HG03575 (cell line): ENCODE data around the gene PDE4D.

ENCODE experiments used
- ATAC-seq: cut with Tn5 transposase; IDR thresholded peaks from one replicate; pipeline ENCODE4 v1.9.1; 2021; ENCODE audit not compliant: unreplicated experiment, insufficient number of reproducible peaks, low FRiP score; ENCODE audit errors: extremely low read depth

PDE4D gene

DNA sequence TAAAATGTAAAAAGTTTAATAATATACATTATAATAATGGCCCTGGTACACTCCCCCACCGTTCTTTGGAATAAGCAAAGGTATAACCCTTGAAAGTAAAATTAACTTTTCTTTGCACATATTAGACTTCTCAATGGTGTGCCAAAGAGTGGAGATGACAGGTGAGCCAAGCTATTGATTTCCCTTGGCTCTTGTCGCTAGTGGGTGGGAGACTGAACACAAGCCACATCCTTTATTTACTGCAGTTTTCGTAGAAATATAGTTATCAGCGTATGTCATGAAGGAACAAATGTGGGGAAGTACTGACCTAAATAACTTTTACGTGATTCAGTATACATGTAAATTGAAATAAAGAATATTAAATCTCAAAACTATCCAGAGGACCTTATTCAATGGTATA, 761.4 kb downstream of the PDE4D start:
- no peak for ATAC-seq

DNA sequence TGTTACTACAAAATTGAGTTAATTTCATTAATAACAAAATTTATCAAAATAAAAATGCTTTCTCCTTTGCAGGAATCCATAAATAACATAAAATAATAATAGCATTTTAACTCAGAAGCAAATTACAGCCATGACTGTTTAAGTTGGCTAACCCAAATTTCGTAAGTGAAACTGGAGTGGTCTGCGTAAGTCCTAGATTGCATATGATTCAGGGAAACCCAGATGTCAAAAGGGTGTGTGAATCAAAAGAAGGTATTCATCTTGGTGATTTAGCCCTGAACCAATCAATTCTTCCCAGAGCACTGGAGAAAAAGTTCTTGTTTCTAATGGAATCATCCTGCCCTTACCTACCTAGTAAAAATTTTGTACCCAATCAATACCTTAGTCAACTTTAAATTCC, 763.1 kb downstream of the PDE4D start:
- no peak for ATAC-seq

DNA sequence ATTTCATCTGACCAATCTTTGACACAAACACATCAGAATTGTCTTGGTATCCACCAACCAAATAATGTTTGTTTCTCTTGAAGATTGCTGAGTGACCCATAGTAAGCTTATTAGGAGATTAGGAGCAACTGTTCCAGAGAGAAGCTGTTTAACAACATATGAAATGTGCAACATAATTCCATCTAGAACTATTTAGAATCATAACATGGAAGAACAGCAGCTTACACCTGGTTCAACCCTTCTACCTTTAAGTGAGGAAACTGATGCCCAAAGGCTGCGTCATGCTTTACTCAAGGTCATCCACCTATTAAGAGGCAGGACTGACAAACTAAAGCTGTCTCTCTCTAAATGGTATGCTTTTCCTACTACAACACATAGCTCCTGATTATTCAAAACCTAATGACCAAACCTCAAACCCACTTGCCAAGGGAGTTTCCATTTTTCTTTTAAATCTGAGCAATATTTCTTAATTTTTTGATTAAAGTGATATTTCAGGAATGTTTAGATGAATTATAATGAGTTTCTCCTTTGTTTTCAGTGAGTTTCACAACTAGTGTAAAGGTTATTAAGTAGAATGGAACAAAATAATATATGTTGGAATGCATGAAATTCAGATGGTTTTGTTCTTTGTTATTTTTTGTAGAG, 764.8 kb downstream of the PDE4D start:
- ATAC-seq: no peak

DNA sequence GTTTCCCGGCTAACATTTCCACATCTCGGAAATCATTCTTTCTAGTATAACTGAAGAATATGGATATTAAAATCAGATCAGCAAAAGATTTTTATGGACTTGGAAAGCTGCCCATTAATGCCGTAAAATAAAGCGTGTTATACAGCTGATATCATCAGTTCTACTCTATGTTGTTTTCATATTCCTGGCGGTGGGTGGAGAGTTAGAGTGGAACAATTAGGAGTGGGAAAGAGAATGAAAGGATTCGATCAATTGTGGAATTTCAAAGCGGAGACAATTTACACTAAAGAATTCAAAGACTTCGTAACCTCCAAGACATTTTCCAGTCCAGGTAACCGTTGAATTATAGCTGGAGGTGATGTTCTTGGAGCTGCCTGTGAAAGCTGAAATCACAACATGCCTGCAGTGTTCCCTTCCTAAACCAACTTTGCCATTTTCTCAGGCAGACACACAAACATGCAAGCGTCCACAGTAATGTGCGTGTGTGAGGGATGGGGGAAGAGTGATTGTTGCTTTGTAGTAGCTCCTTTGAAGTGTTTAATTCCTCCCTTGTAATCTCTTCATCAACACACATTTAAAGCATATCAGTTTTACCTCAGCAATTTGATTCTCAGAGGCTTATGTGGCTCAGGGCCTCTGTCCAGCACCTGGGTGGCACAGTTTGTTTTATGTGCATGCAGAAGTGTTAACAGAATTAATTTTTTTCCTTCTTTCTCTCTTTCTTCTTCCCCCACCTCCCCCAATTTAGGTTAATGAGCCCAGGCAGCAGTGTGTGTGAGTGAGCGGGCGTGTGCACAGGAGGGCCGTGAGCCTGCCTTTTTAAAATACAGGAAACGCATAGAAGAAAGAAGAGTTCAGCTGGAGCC, 766.6 kb downstream of the PDE4D start:
- ATAC-seq: no peak

DNA sequence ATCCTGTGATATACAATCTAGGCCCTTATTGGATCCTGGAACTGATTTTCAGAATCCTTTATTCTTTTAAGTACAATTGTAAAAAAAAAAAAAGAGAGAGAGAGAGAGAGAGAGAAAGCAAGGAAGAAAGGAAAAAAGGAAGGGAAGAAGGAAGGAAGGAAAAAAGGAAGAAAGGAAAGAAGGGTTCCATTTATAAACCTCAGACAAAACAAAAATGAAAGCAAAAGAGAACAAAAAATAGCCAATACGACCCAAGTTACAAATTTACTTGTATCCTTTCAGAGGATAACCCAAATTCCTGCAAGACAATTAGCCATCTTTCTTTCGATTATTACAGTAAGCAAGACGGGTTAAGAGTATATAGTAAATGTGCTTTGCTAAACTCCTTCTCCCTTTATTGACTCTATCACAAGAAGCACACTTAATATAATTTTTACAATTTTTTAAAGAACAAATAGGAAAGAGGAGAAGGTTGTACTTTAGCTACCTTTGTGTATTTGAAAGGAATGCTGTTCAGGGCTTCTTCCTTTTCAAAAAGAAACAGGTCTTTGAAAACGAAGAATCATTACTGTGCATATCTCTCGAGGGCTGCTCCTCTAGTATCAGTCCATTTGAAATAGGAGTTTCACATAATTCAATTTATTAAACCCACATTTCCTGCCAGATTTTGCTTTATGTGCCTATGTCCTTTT, 767.4 kb downstream of the PDE4D start:
- ATAC-seq: no peak

DNA sequence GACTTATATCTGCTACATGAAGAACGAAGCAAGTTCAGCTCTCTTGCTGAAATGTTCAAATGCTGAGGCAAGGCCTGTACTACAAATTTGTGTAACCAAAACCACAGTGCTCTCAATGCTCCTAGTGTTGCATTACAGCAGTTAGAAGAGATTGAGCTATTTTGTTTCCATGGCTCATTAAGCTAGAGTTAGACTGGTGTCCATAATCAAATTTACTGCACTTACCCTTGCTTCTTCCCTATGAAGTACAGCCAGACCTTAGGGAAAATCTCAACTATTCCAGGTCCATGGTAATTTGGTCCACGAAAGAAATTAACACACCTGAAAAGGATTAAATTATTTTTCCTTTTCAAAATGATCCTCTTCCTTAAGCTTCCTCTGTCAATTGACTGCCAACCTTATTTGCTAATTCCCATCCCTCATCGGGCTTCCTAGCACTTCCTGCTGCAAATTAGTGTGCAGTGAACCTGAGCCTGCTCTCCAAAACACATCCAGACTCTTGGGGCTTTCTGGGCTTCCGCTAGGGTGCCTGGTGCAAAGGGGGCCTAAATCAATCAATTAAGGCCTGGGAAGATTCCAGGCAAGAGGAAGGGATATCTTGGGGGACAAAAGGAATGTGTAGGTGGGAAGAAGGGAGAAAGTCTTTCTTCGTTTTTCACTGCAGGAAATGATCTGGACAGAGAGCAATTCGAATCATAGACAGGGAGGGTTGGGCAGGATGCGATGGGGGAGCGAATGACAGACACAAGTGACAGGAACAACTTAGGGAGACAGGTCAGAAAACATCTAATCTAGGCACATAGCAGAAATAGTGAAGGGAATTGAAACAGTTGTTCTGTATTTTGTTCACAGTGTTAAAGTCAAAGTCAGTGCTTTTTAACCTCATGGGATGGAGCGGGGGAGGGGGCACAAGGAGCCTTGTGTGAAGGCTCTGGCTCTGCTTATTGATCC, 768.2 kb downstream of the PDE4D start:
- no peak for ATAC-seq

DNA sequence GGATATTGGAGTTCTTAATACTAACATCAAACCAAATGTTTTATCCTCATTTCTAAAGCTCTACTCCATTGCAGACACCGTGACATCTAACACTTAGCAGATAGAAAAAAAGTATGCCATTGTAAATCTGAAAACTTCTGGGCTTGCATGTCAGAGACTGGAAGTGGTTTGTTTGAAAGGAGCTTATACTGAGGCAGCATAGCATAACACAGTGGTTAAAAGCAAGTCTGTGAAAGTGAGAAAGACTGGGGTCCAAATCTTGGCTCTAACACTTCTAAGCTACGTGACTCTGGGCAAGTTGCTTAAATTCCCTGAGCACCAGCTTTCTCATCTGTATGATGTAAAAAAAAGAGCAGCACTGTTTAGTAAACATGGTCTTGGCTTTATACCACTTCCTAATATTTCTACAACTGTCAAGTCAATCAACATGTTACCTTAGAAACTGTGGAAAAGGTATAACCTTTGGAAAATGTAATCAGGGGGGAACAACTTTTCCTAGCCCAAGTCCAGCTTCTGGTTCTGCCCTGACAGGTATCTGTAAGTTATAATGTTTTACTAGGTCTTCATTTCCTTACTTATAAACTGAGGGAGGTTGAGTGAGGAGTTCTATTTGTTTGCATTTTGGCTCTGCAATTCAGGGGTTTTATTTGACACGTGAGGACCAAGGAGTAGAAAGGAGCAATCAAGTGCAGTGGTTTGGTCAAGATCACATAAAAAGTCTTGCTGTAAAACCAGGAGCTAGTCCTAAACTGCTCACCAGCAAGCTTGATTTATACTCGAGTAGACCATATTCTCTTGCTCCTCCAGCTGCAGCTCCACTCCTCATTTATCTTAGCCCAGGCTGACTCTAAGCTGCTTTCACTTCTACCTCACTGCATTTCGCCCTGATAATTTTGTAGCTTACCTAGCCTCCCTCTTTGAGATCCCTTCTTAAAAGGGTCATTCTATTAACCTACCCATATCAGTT, 769.6 kb downstream of the PDE4D start:
- ATAC-seq: no peak

DNA sequence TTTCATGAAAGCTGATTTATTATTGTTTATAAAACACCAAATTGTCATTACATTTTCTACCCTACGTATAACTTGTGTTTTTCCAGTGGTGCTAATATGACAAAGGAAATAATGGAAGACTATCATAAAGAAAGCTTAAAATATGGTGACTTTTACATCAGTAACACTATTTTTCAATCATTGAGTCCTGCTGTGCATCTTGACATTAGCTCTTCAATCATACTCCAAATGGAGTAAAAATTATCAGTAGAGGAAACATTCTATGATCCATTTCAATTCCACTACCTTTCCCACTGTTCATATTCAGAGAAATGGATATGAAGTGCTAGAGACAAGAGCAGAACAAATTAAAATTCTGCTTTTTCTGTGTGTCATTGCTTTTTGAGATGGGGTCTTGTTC, 774.0 kb downstream of the PDE4D start:
- no peak for ATAC-seq

DNA sequence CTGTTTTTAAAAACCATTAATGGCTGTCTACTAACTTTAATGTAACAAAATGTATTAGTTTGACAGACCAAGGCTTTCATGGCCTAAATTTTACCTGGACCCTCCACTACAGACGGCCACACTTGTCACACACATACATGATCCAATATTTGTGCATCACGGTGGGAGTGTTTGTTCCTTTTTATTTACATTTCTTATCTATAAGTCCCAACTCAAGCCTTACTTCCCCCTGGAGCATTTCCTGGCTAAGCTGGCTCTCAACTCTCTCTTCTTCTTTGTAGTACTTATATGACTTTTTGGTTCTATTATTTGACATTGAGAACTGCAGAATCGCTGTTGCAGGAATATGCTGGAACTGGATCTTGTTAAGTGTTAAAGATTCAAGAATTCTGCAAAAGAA, 776.2 kb downstream of the PDE4D start:
- no peak for ATAC-seq

DNA sequence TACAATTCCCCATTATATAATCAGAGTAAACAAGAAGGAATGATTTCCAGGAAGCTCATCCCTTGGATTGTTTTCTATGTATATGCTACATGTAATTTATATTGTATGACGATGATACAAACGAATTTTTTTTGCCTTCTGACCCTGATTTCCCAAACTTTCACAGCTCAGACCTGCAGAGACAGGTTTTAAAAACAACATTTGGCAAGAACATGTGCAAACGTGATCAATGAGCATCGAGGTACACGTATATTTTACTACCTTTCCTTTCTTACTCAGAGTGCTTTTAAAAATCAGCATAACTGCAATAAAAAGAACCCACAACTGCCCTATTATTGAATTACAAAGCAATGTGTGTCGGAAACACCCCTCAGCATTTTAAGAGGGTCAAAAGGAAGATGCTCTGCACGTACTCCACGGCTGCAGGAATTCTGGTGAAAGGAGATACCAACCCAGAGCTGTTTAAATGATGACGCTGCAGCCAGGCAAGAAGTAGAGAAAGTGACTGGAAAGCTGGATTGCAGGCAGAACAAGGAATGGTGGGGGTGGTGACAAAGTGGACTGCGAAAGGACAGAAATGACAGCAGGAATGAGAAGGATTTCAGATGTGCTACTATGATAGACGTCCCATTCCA, 777.2 kb downstream of the PDE4D start:
- ATAC-seq: no peak

DNA sequence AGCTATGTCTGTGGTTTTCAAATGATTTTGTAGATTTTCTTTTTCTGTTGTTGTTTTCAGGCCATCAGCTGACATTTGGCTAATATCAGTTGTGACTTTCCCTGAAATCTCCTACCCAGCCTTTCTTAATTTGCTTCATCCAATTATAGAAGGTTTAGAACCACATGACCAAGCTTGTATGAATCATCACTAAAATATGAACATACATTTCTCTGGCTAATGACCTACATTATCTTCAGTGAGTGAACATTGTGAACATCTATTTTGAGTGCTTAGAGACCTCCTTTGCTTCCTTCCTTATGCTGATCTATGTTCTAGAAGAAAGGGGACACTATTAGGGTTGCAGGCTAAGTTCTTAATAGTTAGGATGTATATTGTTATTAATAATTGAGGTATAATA, 778.2 kb downstream of the PDE4D start:
- ATAC-seq: no peak

DNA sequence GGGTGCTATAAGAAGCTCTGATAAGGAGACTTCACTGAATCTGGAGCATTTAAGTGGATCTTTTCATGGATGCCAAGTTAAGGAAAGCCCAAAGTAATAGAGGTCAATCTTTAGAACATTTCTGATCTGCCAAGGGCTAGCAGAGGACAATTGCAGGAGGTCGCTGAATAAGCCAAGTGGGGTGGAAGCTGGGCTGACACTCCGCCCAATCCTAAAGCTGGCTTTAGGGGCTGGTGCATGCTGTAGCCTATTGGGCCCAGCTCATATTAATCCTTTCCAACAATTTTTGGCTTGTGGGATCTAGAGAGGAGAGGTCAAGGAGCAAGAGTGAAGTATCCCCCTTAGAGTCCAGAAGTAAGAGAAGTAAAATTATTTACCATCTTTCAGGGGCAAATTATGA, 784.1 kb downstream of the PDE4D start:
- no peak for ATAC-seq

DNA sequence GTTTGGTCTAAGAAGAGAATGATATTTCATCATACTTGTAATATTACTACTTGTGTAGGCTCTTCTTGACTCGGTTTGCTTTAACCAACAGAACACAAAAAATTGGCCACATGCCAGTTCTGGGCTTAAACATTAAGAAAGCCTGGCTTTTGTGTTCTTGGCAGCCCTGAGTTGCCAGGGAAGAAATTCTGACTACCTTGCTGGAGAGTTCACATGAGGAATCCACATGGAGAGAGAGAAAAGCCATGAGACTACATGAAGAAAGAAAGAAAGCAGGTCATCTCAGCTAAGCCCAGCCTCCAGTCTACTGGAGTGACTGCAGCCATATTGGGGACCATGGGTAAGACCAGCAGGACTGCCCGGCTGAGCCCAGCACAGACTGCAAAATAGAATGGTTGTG, 785.8 kb downstream of the PDE4D start:
- ATAC-seq: no peak

DNA sequence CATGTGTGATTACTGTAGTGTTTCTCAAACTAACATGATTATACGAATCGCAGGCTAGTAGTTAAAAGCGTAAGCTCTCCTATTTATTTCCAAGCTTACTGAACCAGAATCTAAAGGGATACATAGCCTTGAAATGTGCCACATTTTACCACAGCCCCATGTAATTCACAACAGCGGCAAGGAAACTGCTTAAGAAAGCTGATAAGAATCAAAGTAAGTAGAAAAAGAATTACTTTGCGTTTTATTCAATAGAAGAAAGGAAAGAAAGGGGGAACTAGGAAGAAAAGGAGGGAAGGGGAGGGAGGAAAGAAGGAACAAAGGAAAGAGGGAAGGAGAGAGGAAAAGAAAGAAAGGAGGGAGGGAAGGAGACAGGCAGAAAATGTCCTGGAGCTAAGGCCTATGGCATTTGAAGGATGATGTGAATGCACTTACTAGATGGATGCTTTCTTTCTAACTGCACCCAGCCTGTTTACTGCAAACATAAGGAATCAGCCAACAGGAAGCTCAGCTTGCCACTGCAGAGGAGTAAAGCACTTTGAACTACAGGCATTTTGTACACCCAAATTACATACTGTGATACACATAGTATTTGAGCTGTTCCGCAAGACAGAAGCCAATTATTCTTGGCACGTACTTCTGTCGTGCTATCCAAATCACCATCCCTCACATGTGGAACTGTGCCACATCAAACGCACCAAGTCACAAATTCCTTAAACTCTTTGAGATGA, 789.0 kb downstream of the PDE4D start:
- ATAC-seq: no peak

DNA sequence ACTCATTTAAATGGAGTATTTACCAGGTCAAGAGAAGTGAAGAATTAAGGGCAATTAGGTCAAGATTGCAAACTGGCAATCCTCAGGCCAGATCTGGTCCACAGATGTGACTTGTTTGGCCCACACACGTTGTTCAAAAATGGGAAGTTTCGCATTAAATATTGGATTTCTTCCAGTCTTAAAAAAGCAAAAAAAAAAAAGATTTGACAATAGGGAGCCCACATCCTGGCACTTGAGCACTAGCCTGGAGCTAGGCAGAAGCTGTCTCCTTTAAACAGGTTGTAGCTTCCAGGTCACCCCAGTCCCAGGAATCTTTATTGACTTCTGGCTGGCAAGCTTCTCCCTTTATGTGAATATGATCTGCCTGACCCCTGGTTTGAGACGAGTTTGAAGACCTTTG, 790.2 kb downstream of the PDE4D start:
- no peak for ATAC-seq

DNA sequence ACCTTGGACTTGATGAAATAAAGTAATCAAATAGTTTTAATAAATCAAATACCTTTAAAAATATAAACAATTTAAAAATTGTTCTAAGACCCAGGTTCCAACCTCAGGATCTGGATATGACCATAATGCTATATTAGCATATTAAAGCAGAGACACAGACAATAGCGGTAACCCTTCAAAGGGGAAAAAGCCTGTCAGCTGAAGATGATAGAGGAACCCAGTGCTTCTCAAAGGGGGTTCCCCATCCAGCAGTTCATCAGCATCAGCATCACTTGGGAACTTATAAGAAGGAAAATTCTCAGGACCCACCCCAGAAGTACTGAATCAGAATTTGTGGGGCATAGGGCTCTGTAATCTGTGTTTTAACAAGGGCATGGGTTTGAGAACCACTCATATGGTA, 791.1 kb downstream of the PDE4D start:
- ATAC-seq: no peak

DNA sequence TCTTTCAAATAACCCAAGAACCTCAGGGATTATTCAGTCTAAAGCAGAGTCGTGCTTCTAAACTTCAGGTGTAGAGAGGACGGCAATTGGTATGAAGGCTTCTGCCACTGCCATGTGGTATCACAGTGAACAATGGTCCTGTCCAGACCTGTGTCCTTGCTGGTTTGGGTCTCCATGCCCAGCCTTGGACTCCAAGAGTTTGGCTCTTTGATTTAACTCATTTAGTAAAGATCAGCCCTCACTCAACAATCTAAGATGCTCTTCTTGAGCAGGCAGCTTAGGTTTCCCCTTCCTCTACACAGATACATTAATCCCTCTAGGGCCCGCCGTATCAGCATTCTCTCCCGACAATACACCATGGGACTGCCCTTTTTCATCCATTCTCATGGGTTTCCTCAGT, 792.7 kb downstream of the PDE4D start:
- ATAC-seq: no peak
